PC-9 (cell line): ENCODE measurements around the gene ARFGAP1.
"Not testable (repeated sequence)": the region's sequence is repeated elsewhere in the genome, so short reads cannot be mapped to it uniquely, and the experiment has no call there.

ENCODE experiments used
- EZH2 ChIP-seq: fragments of 200-600 bp; sonication (generic); IDR thresholded peaks from 2 replicates; pipeline ENCODE4 v1.8.0; 2017; ENCODE audit warnings: antibody characterized with exemption, low read depth
- TF ChIP-seq, protein P1 (sequence below): fragments of 200-600 bp; sonication (generic); conservative IDR thresholded peaks from 2 replicates; pipeline ENCODE4 v1.6.1; 2017; ENCODE audit warnings: mixed run types, antibody characterized with exemption, mild to moderate bottlenecking, moderate library complexity

GRCh38 chr20:63335060-63335459 lies 62.4 kb downstream of the ARFGAP1 start:
- TF ChIP-seq, protein P1, sequence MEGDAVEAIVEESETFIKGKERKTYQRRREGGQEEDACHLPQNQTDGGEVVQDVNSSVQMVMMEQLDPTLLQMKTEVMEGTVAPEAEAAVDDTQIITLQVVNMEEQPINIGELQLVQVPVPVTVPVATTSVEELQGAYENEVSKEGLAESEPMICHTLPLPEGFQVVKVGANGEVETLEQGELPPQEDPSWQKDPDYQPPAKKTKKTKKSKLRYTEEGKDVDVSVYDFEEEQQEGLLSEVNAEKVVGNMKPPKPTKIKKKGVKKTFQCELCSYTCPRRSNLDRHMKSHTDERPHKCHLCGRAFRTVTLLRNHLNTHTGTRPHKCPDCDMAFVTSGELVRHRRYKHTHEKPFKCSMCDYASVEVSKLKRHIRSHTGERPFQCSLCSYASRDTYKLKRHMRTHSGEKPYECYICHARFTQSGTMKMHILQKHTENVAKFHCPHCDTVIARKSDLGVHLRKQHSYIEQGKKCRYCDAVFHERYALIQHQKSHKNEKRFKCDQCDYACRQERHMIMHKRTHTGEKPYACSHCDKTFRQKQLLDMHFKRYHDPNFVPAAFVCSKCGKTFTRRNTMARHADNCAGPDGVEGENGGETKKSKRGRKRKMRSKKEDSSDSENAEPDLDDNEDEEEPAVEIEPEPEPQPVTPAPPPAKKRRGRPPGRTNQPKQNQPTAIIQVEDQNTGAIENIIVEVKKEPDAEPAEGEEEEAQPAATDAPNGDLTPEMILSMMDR: not testable (repeated sequence)
- TF ChIP-seq EZH2: not testable (repeated sequence)
